ENCODE data around the gene MPHOSPH8. TPM values are rescaled to one million over a fixed set of nuclear protein-coding genes. Genes with fewer than 3 reads are reported as not detected.
"Not testable (repeated sequence)": the region's sequence is repeated elsewhere in the genome, so short reads cannot be mapped to it uniquely, and the experiment has no call there.

Gene MPHOSPH8
- total RNA-seq, 1 donor from 2014 or later: 43.6 TPM

- peaks cover 35% of the 10 kb centered on the region for H3K4me1 Mint-ChIP-seq
- peaks cover 3% of the 10 kb centered on the region for H3K9me3 Mint-ChIP-seq
- peaks cover 21% of the 10 kb centered on the region for H3K36me3 Mint-ChIP-seq (ENCODE audit: low read depth)
- POLR2A ChIA-PET: interaction anchor here (0.6 to 2.8 kb wide), 6 partner anchors 9 to 558 kb away, joined by 3 to 21 read pairs (median 5); partner anchors contain the start of gene ZMYM5
- DNase-seq (no peak), ATAC-seq (ENCODE audit: low read depth) (no peak)
- H3K4me3 Mint-ChIP-seq: peak overlapping the region; percentile 100
- TF ChIP-seq CTCF (IDR thresholded peaks at IDR 0.05): no peak
- intact Hi-C loops (cut with micrococcal nuclease): loop anchor here (1.0 to 10.0 kb wide), 9 partner anchors 8 to 1139 kb away; partner anchors contain the start of genes EEF1AKMT1, GJA3, PSPC1 and ZMYM5
- H3K27ac Mint-ChIP-seq: peak overlapping the region; percentile 98
- H3K27me3 Mint-ChIP-seq: no peaks in the 10 kb centered on the region
- CTCF ChIA-PET: no interaction called here
These were observed 462 bp upstream of the MPHOSPH8 start for GRCh38 chr13:19632915-19633478.

DNA sequence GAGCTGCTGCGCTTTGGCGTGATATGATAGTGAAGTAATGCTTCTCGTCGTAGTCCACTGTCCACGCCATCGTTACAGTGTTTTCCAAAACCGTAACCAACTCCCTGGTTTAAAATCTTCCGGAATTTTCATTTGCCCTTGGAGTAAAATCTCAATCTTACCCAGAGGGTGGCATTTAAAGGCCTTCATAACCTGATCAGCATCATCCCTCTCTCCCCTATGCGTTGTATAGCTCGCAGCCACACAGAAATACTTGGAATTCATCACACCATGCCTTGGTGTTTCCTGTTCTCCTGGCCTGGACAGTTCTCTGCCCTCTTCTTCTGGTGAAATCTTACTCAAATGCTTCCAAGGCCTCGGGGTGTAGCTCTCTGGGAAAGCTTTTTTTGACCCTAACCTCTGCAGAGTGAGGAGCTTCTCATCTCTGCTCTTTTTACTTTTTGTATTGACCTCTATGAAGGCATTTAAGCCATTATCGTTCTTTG is 839 bp downstream of the MPHOSPH8 start:
- Mint-ChIP-seq H3K4me3 (peak overlapping the region; percentile 100), H3K36me3 (ENCODE audit: low read depth) (peaks cover 24% of the 10 kb centered on the region), H3K27ac (peak overlapping the region; percentile 98), H3K27me3 (no peaks in the 10 kb centered on the region), H3K4me1 (peaks cover 41% of the 10 kb centered on the region), H3K9me3 (peaks cover 3% of the 10 kb centered on the region)
- ChIA-PET CTCF (no interaction called here), POLR2A (interaction anchor here (0.7 to 2.8 kb wide), 3 partner anchors 36 to 326 kb away, joined by 3 to 21 read pairs (median 3); partner anchors contain the start of gene ZMYM5)
- ATAC-seq (ENCODE audit: low read depth) (no peak), DNase-seq (no peak)
- intact Hi-C loops (cut with micrococcal nuclease): loop anchor here (1.0 to 10.0 kb wide), 4 partner anchors 61 to 1138 kb away; partner anchors contain the start of genes EEF1AKMT1 and GJA3
- TF ChIP-seq CTCF (IDR thresholded peaks at IDR 0.05): no peak

DNA sequence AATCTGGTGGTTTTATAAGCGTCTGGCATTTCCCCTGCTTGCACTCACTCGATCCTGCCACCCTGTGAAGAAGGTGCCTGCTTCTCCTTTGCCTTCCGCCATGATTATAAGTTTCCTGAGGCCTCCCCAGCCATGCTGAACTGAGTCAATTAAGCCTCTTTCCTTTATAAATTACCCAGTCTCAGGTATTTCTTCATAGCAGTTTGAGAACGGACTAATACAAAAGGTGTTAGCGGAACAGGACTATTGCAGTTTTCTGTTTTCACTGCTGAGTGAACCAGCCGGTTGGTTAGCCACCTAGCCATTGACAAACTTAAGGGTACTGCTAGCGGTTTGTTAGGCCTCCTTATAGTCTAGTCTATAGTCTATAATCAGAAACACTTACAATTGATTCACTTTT is 2.5 kb downstream of the MPHOSPH8 start:
- Mint-ChIP-seq H3K36me3 (ENCODE audit: low read depth) (peaks cover 26% of the 10 kb centered on the region), H3K4me1 (peaks cover 51% of the 10 kb centered on the region), H3K4me3 (peak overlapping the region; percentile 100)
- ATAC-seq (ENCODE audit: low read depth); CTCF ChIA-PET; POLR2A ChIA-PET; H3K27ac Mint-ChIP-seq; H3K9me3 Mint-ChIP-seq; H3K27me3 Mint-ChIP-seq; DNase-seq: not testable (repeated sequence)
- intact Hi-C loops (cut with micrococcal nuclease): loop anchor here (10.0 kb wide), 1 partner anchor 59 kb away; no protein-coding TSS in a partner anchor

DNA sequence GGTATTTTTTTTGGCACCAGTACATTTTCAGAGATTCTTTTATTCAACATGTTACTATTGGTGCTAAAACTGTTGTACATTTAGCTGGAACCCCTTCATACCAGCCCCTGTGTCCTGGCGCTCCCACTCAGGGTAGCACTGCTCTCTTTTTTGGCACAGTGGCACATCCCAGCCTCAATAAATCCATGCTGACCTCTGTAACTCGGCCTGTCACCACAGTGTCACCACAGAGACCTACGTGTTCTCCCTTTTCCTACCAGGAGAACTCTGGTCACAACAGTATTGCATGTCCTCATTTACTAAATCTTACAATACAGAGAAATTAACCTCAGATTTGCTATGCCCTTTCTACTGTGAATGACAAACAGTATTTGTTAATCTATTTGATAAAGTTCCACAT is 10.2 kb downstream of the MPHOSPH8 start:
- H3K9me3 Mint-ChIP-seq: no peaks in the 10 kb centered on the region

GRCh38 chr13:19645000-19645399 is 11.5 kb downstream of the MPHOSPH8 start:
- H3K27me3 Mint-ChIP-seq: no peaks in the 10 kb centered on the region
- ATAC-seq (ENCODE audit: low read depth) (no peak), DNase-seq (no peak)
- POLR2A ChIA-PET: no interaction called here
- no peaks in the 10 kb centered on the region for H3K9me3 Mint-ChIP-seq
- CTCF ChIA-PET: no interaction called here
- H3K4me1 Mint-ChIP-seq: peaks cover 7% of the 10 kb centered on the region
- intact Hi-C loops (cut with micrococcal nuclease): no loop called here
- no peak overlapping the region for H3K4me3 Mint-ChIP-seq
- no peak for TF ChIP-seq CTCF (IDR thresholded peaks at IDR 0.05)
- H3K27ac Mint-ChIP-seq: no peak overlapping the region
- H3K36me3 Mint-ChIP-seq (ENCODE audit: low read depth): peaks cover 70% of the 10 kb centered on the region

More for the DNA sequence above, 10.2 kb downstream of the MPHOSPH8 start:
- Mint-ChIP-seq H3K27ac (no peak overlapping the region), H3K4me3 (no peak overlapping the region), H3K27me3 (no peaks in the 10 kb centered on the region), H3K4me1 (peaks cover 16% of the 10 kb centered on the region), H3K36me3 (ENCODE audit: low read depth) (peaks cover 59% of the 10 kb centered on the region)
- intact Hi-C loops (cut with micrococcal nuclease): no loop called here
- POLR2A ChIA-PET: no interaction called here
- no peak for DNase-seq
- no peak for ATAC-seq (ENCODE audit: low read depth)
- no peak for TF ChIP-seq CTCF (IDR thresholded peaks at IDR 0.05)
- CTCF ChIA-PET: no interaction called here
